ENCODE measurements around the gene PSMG1. TPM values are rescaled to one million over a fixed set of nuclear protein-coding genes. Genes with fewer than 3 reads are reported as not detected.

Gene PSMG1
- total and polyA plus RNA-seq, 10 of the 15 experiments (the other 5 are each of a cell fraction or from before 2014, with no cell fraction given) = 21.3 to 248 (median 121) TPM

DNA sequence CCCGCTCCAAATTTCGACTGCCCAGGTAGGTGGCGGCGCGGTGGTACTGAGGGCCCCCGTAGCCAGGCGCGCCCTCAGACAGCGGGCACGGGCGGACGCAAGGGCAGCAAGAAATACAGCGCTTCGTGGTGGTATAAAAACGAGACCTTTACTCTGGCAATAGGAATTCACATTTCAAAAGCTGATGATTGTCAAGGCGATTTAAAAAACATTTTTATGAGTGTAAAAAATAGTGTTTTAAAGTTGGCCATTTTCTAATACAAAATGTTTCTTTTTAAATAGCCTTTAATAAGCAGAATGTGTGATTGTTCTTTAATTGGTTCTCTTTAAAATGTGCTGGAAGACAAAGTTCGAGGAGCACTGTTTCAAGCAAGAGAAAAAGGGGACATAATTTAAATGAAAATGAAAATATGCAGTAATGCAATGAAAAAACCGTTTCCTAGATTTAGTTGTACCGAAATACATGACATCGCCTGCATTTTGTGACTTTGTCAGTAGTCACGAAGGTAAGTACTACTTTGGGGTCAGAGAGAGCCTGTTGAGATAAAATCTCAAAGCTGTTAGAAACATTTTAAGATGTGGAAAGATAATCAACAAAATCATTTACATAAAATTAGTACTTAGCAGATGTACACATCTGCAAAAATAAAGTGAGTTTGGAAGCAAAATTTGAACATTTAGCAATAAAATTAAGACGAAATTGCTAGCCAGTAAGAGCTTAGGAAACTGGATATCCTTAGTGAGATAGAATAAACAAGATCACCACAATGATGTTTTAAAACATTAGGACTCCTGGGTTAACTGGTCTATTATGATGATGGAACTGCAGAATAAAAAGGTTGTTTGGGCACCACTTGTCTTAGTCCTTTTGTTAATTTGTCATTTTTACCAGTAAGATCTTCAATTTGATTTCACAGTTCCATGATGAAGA is 1.1 kb upstream of the PSMG1 start (continued):
- no peak for TF ChIP-seq FOS (IDR thresholded peaks at IDR 0.05; ENCODE audit: borderline replicate concordance, extremely low read depth, insufficient read length)
- TF ChIP-seq BRCA1 (IDR thresholded peaks at IDR 0.05; ENCODE audit: low read depth, low read length) = no peak
- no peak for TF ChIP-seq NR2C2 (IDR thresholded peaks at IDR 0.05; ENCODE audit: borderline replicate concordance, control insufficient read depth, insufficient read length, low read depth)
- TF ChIP-seq FOXM1 (IDR thresholded peaks at IDR 0.05; ENCODE audit: low read depth, low read length) = 0 out of 2 replicates have a peak, but pooled peaks have one; percentile 60
- TF ChIP-seq CREM (IDR thresholded peaks at IDR 0.05; ENCODE audit: low read depth) = 0 out of 2 replicates have a peak, but pooled peaks have one; percentile 0
- TF ChIP-seq, protein P1, sequence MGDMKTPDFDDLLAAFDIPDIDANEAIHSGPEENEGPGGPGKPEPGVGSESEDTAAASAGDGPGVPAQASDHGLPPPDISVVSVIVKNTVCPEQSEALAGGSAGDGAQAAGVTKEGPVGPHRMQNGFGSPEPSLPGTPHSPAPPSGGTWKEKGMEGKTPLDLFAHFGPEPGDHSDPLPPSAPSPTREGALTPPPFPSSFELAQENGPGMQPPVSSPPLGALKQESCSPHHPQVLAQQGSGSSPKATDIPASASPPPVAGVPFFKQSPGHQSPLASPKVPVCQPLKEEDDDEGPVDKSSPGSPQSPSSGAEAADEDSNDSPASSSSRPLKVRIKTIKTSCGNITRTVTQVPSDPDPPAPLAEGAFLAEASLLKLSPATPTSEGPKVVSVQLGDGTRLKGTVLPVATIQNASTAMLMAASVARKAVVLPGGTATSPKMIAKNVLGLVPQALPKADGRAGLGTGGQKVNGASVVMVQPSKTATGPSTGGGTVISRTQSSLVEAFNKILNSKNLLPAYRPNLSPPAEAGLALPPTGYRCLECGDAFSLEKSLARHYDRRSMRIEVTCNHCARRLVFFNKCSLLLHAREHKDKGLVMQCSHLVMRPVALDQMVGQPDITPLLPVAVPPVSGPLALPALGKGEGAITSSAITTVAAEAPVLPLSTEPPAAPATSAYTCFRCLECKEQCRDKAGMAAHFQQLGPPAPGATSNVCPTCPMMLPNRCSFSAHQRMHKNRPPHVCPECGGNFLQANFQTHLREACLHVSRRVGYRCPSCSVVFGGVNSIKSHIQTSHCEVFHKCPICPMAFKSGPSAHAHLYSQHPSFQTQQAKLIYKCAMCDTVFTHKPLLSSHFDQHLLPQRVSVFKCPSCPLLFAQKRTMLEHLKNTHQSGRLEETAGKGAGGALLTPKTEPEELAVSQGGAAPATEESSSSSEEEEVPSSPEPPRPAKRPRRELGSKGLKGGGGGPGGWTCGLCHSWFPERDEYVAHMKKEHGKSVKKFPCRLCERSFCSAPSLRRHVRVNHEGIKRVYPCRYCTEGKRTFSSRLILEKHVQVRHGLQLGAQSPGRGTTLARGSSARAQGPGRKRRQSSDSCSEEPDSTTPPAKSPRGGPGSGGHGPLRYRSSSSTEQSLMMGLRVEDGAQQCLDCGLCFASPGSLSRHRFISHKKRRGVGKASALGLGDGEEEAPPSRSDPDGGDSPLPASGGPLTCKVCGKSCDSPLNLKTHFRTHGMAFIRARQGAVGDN (IDR thresholded peaks at IDR 0.05) = 0 out of 2 replicates have a peak, but pooled peaks have one; percentile 52
- no peak for TF ChIP-seq GABPA (IDR thresholded peaks at IDR 0.05; ENCODE audit: low read depth)
- no peak for TF ChIP-seq TAF1 (IDR thresholded peaks at IDR 0.05; ENCODE audit: borderline replicate concordance, low read depth, low read length)

Data from GM12878 (cell line).